ENCODE data around the gene SERF2.

DNA sequence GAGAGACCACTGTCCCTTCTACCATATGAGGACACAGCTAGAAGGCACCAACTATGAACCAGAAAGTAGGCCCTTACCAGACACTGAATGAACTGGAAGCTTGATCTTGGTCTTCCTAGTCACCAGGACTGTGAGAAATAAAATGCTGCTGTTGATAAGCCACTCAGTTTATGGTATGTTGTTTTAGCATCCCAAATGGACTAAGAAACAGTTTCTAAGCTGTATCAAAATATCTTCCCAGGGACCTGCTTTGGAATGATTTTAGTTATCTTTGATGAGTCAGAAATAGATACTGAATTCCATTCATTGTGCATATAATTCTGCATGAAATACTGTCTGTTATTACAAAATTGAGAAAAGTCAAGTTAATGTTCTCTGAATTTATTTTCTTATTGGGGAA, 53.3 kb downstream of the SERF2 start:
- TF ChIP-seq, protein P1, sequence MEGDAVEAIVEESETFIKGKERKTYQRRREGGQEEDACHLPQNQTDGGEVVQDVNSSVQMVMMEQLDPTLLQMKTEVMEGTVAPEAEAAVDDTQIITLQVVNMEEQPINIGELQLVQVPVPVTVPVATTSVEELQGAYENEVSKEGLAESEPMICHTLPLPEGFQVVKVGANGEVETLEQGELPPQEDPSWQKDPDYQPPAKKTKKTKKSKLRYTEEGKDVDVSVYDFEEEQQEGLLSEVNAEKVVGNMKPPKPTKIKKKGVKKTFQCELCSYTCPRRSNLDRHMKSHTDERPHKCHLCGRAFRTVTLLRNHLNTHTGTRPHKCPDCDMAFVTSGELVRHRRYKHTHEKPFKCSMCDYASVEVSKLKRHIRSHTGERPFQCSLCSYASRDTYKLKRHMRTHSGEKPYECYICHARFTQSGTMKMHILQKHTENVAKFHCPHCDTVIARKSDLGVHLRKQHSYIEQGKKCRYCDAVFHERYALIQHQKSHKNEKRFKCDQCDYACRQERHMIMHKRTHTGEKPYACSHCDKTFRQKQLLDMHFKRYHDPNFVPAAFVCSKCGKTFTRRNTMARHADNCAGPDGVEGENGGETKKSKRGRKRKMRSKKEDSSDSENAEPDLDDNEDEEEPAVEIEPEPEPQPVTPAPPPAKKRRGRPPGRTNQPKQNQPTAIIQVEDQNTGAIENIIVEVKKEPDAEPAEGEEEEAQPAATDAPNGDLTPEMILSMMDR (IDR thresholded peaks at IDR 0.05): no peak
- TF ChIP-seq POLR2A (IDR thresholded peaks at IDR 0.05) (no peak), POLR2AphosphoS5 (IDR thresholded peaks at IDR 0.05) (no peak)

Measured in breast epithelium (tissue), 3 donors.